K562 (cell line): ENCODE data around the gene SART3. TPM values are rescaled to one million over a fixed set of nuclear protein-coding genes. Genes with fewer than 3 reads are reported as not detected.

Experiments used
- CHD2 ChIP-seq: IDR thresholded peaks from 2 replicates; pipeline ENCODE4 v1.6.1; 2011; ENCODE audit warnings: low read depth, low read length
- ERF ChIP-seq: fragments of 450-650 bp; formaldehyde crosslinking; IDR thresholded peaks from 2 replicates; pipeline ENCODE4 v1.4.0; 2020; ENCODE audit warnings: mild to moderate bottlenecking, mixed read lengths
- PHF21A ChIP-seq: fragments of 450-650 bp; IDR thresholded peaks from 2 replicates; pipeline ENCODE4 v1.6.1; 2017; ENCODE audit warnings: low read depth, borderline replicate concordance
- PREB ChIP-seq: sonication (generic); formaldehyde crosslinking; IDR thresholded peaks from 2 replicates; pipeline ENCODE4 v1.8.1; 2023; ENCODE audit warnings: mild to moderate bottlenecking, missing genetic modification reagents
- U2AF2 ChIP-seq: fragments of 200-400 bp; formaldehyde crosslinking; optimal IDR thresholded peaks from 2 replicates; pipeline ENCODE3; 2017; ENCODE audit warnings: low read depth, mild to moderate bottlenecking, low read length
- ZC3H4 ChIP-seq: sonication (generic); formaldehyde crosslinking; IDR thresholded peaks from 2 replicates; pipeline ENCODE4 v1.9.0; 2021; ENCODE audit warnings: missing genetic modification reagents, borderline replicate concordance
- ZSCAN29 ChIP-seq: fragments of 450-650 bp; IDR thresholded peaks from 2 replicates; pipeline ENCODE4 v1.6.1; 2017
- polyA plus RNA-seq, 8 experiments: library from polyadenylated mRNA; depleted of rRNA in 4 of 8; stranded (reverse) in 5 of 8; unstranded in 3 of 8; fragments of >200 nt; fragmentation: Nextera tagmentation in 2 of 8; fragmentation: Illumina TruSeq in 1 of 8; extraction: Ambion mirVana in 2 of 8; extraction: Trizol in 1 of 8; gene quantifications; 2 replicates each; pipeline versions ENCODE4 v1.2.1 to v1.2.3, GENCODE V29; 2011 to 2014; ENCODE audit warnings: inconsistent platforms in 1 of 8, missing spikeins in 1 of 8
- total RNA-seq, 7 experiments: library from RNA; depleted of rRNA in 6 of 7; stranded (reverse); fragments of >200 nt in 6 of 7; fragmentation: Illumina TruSeq in 2 of 7; extraction: Trizol in 2 of 7; gene quantifications; 2 replicates each; pipeline versions ENCODE4 v1.2.1 to v1.2.3, GENCODE V29; 2011 to 2021; ENCODE audit warnings: low replicate concordance in 1 of 7
- TF ChIP-seq, protein P1 (sequence below), 2 experiments: fragments of 450-650 bp; IDR thresholded peaks; 2 replicates each; pipeline ENCODE4 v1.6.1; 2018; ENCODE audit warnings: mild to moderate bottlenecking in 2 of 2, low read depth in 1 of 2; ENCODE audit not compliant: partially characterized antibody in 2 of 2
- TF ChIP-seq, protein P2 (sequence below), 2 experiments: fragments of 450-650 bp in 1 of 2; IDR thresholded peaks; 2 replicates each; pipeline ENCODE4 v1.6.1; 2011 to 2017; ENCODE audit warnings: low read depth in 2 of 2, antibody characterized with exemption in 1 of 2, borderline replicate concordance in 1 of 2, low read length in 1 of 2, mild to moderate bottlenecking in 1 of 2, mixed read lengths in 1 of 2; ENCODE audit not compliant: control insufficient read depth in 1 of 2

SART3 gene
- total and polyA plus RNA-seq, 9 of the 15 experiments (the other 6 are each of a cell fraction or from before 2014, with no cell fraction given), result 8.9 to 167 (median 56.7) TPM

GRCh38 chr12:108560752-108561719, at the start of gene SART3 (continued):
- peak; percentile 52; the same call in 1 of the 2 replicates for TF ChIP-seq PREB (CRISPR knock-in tag)
- TF ChIP-seq ERF, result no peak
- no peak for TF ChIP-seq U2AF2
- TF ChIP-seq, protein P1, sequence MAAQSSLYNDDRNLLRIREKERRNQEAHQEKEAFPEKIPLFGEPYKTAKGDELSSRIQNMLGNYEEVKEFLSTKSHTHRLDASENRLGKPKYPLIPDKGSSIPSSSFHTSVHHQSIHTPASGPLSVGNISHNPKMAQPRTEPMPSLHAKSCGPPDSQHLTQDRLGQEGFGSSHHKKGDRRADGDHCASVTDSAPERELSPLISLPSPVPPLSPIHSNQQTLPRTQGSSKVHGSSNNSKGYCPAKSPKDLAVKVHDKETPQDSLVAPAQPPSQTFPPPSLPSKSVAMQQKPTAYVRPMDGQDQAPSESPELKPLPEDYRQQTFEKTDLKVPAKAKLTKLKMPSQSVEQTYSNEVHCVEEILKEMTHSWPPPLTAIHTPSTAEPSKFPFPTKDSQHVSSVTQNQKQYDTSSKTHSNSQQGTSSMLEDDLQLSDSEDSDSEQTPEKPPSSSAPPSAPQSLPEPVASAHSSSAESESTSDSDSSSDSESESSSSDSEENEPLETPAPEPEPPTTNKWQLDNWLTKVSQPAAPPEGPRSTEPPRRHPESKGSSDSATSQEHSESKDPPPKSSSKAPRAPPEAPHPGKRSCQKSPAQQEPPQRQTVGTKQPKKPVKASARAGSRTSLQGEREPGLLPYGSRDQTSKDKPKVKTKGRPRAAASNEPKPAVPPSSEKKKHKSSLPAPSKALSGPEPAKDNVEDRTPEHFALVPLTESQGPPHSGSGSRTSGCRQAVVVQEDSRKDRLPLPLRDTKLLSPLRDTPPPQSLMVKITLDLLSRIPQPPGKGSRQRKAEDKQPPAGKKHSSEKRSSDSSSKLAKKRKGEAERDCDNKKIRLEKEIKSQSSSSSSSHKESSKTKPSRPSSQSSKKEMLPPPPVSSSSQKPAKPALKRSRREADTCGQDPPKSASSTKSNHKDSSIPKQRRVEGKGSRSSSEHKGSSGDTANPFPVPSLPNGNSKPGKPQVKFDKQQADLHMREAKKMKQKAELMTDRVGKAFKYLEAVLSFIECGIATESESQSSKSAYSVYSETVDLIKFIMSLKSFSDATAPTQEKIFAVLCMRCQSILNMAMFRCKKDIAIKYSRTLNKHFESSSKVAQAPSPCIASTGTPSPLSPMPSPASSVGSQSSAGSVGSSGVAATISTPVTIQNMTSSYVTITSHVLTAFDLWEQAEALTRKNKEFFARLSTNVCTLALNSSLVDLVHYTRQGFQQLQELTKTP (IDR thresholded peaks at IDR 0.05; ENCODE audit: low read depth in 1 of 2, partially characterized antibody in 2 of 2), result peak in 1 of 2 experiments; percentile 11
- no peak for TF ChIP-seq PHF21A
- TF ChIP-seq, protein P2, sequence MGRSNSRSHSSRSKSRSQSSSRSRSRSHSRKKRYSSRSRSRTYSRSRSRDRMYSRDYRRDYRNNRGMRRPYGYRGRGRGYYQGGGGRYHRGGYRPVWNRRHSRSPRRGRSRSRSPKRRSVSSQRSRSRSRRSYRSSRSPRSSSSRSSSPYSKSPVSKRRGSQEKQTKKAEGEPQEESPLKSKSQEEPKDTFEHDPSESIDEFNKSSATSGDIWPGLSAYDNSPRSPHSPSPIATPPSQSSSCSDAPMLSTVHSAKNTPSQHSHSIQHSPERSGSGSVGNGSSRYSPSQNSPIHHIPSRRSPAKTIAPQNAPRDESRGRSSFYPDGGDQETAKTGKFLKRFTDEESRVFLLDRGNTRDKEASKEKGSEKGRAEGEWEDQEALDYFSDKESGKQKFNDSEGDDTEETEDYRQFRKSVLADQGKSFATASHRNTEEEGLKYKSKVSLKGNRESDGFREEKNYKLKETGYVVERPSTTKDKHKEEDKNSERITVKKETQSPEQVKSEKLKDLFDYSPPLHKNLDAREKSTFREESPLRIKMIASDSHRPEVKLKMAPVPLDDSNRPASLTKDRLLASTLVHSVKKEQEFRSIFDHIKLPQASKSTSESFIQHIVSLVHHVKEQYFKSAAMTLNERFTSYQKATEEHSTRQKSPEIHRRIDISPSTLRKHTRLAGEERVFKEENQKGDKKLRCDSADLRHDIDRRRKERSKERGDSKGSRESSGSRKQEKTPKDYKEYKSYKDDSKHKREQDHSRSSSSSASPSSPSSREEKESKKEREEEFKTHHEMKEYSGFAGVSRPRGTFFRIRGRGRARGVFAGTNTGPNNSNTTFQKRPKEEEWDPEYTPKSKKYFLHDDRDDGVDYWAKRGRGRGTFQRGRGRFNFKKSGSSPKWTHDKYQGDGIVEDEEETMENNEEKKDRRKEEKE (IDR thresholded peaks at IDR 0.05; ENCODE audit: borderline replicate concordance in 1 of 2, control insufficient read depth in 1 of 2, low read depth in 2 of 2, low read length in 1 of 2), result no peak
- TF ChIP-seq CHD2, result no peak
- TF ChIP-seq ZC3H4, result no peak
- TF ChIP-seq ZSCAN29, result no peak
- TF ChIP-seq, all 486 proteins: peak for 117
